GM18507 (cell line): ENCODE results near the gene HMCN2.
"Not testable (repeated sequence)": the region's sequence is repeated elsewhere in the genome, so short reads cannot be mapped to it uniquely, and the experiment has no call there.

Source experiments
- DNase-seq: peaks from one replicate; pipeline ENCODE4 v3.0.0; 2011; ENCODE audit warnings: low read depth; ENCODE audit not compliant: insufficient read length; ENCODE audit errors: extremely low spot score
- FAIRE-seq: peaks from 2 replicates; lab custom pipeline; 2011; peaks lifted over from hg19 to GRCh38; lab: Jason Lieb, UNC

The HMCN2 gene

DNA sequence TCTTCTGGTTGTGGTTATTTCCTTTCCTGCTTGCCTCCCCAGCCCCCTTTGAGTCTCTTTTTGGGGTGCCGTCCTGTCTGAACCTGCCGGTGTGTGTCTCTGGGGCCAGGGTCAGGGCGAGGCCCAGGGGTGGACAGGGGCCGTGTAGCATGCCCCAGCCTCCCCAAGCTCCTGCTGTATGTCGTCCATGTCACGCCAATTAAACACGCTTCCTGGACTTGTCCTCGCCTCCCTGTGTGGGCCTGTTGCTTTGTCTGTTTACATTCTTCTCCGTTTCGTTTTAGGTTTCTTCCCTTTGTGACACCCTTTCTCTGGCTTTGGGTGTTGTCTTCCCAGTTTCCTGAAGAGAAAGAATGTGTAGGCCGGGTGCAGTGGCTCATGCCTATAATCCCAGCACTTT is 28.5 kb upstream of the HMCN2 start:
- DNase-seq (no peak), FAIRE-seq (no peak)

DNA sequence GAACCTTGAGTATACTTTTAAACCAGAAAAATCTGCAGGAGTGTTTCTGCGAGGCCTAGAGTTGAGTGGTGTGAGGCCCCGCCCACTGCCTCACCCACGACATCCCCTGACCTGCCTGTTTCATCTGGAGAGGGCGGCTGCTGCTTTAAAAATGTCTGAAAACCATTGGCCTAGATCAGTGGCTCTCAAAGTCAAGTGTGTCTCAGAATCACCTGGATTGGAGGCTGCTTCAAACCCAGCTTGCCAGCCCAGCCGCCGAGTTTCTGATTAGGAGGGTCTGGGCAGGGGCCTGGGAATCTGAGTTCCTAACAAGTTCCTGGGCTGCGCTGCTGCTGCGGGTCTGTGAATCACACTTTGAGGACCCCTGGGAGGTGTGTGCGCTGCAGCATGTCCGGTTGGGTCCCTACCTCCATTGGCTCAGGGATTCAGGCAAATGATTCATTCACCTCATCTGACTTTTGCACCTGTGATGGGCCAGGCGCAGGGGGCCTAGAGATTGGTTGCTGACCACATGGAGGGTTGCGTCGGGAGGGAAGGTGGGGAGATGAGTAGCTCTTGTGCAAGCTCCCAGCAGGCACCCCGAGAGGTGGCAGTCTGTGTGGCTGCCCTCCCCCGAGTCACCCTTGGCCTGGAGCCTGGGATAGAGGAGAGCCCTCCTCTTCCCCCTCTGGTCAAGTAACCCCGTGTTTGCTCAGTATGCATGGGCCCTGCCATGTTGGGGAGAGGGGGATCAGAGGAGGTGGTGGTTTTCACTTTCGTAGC is 27.6 kb upstream of the HMCN2 start:
- DNase-seq (no peak), FAIRE-seq (no peak)

DNA sequence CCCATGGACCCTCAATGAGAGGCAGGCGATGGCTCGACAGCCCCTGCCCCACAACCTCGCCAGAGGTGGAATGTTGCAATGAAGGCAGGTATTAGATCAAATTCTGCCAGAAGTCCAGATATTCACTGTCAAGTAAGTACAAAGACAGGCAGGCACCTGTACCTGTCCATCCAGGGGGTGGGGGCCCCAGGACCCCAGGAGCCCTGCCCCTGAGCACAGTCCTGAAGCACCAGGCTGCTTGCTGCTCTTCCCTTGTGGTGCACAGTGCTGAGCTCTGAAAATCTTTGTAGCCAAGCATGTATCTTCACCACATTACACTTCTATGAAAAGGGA is 26.2 kb upstream of the HMCN2 start:
- DNase-seq (no peak), FAIRE-seq (no peak)

DNA sequence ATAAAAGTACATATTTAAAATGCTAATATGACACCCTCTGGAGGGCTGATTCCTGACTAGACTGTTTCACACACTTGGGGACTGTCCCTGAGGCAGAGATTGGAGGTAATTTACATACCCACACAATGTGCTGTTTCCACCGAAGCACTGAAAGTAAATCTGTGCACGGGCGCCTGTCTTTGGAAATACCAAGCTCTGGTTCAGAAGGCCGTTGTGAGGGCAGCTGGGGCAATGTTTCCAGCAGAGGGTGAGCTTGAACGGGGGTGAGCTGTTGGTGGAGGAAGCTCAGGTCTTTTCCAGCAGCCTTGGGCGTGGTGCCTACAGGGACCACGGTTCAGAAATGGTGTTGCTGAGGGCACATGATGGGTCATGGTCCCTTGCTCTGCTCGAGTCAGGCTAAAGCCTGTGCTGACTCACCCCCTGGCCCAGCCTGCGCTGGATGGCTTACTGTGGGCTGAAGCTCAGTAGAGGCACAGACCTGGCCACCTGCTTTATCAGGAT is 25.8 kb upstream of the HMCN2 start:
- no peak for DNase-seq
- FAIRE-seq: peak; percentile 73

DNA sequence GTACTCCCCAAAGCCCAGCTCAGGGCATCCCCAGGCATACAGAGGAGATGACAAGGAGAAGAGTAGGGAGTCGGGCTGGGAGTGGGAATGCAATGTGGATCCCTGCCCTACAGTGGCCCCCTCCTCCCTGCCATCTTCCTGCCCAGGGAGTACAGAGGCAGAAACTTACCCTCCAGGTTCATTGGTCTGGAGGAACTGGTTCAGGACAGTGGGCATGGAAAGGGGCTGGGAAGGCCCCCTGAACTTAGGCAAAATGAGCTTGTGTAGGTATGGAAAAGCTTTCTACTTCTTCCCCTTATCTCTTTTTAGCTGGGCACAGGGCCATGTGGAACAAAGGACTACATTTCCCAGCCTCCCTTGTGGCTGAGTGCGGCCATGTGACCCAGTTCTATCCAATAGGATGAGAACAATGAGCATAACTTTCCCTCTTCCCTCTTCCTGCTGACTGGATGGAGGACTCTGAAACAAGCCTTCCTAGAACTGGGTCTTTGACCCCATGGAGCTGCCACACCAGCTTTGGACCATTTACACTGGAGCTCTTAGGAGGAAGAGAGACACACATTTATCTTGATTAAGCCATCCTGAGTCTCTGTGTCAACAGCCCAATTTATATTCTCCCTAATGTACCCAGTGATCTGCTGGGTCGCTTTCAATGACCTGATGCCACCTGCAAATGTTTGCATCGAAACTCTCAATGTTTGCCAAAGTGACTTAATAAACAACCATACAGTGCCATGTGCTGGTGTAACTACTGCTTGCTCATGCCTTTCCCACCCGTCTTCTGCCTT is 25.0 kb upstream of the HMCN2 start:
- FAIRE-seq: peak; percentile 76

DNA sequence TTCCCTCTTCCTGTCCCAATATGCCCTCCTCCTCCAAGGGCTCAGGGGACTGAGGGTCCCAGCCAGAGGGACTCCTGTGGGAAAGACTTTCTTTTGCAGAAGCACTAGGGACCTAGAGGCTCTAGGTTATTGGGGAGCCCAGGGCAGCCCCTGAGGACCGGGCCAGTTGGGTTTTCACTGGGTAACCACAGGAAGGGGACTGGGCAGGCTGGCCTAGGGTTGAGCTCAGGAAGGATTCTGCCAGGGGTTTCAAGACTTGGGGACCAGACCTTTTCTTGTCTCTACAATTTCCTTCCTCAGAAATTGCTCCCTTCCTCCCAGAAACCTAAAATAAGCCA is 24.4 kb upstream of the HMCN2 start:
- no peak for FAIRE-seq
- DNase-seq: no peak

More for the DNA sequence above, 25.0 kb upstream of the HMCN2 start:
- peak; percentile 32 for DNase-seq

DNA sequence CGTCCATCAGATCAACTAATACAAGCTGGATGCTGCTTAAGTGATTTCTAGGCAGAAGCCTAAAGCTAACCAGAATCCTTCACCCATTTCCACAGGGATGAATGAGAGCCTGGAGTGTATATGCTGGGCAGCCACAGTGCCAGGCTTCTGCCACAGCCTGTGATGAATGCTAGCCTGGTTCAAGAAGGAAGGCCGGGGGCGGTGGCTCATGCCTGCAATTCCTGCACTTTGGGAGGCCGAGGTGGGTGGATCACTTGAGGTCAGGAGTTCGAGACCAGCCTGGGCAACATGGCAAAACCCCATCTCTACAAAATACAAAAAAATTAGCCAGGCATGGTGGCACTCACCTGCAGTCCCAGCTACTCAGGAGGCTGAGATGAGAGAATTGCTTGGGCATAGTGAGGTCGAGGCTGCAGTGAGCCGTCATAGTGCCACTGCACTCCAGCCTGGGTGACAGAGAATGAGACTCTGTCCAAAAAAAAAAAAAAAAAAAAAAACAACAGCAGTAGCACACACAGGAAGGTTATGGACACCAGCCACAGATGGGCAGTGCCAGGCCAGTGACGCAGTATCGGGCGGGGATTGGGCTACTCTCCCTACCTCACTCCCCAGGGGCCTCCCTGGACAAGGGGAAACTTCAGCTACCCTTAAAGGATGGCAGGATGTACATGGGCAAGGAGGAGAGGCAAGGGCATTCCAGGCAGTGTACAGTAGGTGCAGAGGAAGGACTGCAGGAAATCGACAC is 23.1 kb upstream of the HMCN2 start:
- DNase-seq (no peak), FAIRE-seq (no peak)

DNA sequence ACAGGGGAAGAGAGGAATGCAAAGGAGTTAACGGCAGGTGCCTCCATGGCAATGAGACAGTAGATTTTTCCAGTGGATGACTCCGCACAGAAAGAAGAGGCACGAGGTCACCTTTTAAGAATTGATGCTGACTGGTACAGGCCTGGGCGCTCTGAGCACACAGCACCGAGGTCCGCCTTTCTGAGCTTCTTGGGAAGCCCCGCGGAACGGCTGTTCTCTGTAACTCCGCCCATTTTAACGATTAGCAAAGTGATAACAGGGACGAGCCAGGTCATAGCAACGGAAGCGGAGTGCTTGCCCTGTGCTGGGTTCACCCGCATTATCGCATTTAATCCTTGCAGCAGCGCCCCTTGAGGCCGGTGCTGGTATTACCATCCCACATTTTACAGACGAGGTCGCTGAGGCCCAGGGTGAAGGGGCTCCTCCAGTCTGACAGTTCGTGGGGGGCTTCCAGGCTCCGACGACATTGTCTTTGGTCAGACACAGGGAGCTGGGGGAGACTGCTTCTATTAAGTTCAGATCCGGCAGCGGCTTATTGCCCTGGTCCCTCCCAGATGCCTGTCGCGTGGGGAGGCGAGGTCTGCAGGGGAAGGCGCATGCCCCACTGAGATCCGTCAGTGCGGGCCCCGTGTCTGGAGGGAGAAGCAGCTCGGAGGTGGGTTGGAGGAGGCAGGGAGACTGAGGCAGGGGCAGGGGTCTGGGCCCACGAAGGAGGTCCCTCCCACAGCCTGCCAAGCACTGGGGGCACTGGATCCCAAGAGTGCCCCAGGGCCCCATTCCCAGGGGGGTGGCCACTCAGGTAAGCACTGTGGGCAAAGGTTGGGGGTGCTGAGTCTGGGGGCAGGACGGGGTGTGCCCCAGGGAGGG is 22.3 kb upstream of the HMCN2 start:
- peak; percentile 78 for DNase-seq
- FAIRE-seq: peak; percentile 86

DNA sequence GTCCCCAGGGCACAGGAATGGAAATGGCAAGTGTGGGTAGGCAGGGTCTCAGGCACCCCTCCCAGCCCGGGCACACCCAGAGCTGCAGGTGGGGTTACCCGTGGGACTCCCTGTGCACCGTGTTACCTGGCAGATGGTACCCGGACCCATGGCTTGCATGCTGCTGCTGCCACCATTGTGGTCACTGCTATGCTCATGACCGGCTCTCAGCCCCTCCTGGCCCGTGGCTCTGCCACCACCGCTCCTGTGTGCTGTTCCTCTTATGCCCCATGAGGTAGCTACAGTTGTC is 21.7 kb upstream of the HMCN2 start:
- no peak for DNase-seq
- no peak for FAIRE-seq

DNA sequence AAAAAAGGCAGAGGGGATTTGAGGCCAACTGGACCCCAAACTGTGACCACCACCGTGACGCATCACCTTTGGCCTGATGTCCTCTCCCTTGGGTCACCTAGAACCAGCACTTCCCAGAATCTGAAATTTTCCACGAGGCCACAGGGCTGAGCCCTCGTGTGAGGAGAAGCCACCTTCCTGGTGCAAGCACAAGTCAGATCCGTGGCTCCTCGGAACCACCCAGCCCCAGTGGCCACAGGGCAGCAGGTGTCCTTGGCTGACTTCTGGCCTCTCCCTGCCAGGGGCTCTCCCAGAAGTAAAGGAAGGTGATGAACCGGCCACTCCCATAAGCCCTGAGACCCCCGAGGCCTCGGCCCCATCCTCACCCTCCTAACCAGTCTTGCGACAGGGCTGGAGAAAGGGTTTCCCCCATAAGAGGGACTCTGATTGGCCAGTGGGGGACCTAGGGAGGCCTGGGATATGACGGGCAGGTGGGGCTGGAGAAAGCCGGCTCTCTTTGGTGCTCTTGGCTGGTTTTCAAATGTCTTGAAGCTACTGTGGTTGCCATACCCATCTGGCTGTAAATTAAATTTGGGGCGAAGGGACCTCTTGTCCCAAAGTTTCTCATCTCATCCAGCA is 20.9 kb upstream of the HMCN2 start:
- DNase-seq (no peak), FAIRE-seq (no peak)

DNA sequence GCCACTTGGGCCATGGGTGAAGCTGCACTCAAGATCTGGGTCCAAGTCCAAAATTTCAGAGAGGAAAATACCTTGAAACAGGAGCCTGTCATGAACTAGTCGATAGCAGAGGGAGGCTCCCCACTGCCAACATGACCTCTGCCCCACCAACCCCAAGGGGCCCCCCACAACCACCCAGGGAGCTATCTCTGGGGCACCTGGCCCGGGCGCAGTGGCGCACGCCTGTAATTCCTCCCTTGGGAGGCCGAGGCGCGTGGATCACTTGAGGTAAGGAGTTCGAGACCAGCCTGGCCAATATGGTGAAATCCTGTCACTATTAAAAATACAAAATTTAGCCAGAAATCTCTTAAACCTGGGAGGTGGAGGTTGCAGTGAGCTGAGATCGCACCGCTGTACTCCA is 20.1 kb upstream of the HMCN2 start:
- FAIRE-seq (no peak), DNase-seq (no peak)

DNA sequence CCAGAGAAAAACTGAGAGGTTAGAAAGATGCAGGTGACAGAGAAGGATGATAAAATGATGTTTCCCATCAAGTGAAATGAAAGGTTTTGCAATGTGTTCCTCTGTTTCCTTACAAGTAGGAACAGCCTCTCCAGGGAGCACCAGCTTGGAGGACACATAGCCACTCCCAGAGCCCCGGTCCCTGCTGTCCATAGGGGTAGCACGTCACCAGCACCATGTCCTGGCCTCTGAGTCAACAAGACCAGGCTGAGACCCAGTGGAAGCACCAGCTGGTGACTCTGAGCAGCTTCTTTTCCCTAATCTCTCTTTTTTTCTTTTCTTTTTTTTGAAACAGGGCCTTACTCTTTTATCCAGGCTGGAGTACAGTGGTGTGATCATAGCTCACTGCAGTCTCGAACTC is 19.4 kb upstream of the HMCN2 start:
- DNase-seq (no peak), FAIRE-seq (no peak)

DNA sequence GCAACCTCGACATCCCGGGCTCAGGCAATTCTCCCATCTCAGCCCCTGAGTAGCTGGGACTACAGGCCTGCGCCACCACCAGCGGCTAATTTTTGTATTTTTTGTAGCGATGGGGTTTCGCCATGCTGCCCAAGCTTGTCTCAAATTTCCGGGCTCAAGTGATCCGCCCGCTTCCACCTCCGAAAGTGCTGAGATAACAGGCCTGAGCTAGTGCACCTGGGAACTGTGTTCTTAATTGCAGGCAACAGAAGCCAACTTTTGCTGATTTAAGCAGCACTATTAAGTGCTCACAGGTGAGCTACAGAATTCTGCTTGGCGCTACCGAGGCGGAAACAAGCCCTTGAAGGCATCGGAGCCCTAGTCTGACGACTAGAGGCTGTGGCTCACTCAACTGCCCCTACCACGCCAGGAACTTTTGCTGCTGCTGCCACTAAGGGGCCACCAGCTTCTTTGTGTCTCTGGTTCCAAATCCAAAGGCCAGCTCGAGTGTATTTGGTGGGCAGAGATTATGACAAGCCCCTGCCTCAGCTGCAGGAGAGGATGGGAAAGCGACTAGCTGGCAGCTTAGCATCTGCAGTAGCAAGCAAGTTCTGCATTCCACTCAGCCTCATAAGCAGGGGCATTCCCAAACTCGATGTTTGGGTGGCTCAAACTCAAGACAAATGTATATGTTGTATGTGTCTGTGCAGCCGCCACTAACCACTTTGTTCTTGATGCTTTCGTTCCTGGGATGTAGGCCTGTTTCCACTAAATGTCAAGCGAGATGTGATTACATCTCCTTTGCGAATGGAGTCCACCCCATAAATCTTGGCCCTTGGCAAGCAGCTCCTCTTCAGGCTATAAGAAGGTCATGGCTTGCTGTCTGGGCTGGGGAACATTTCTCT is 10.6 kb upstream of the HMCN2 start:
- DNase-seq: no peak
- FAIRE-seq: no peak

DNA sequence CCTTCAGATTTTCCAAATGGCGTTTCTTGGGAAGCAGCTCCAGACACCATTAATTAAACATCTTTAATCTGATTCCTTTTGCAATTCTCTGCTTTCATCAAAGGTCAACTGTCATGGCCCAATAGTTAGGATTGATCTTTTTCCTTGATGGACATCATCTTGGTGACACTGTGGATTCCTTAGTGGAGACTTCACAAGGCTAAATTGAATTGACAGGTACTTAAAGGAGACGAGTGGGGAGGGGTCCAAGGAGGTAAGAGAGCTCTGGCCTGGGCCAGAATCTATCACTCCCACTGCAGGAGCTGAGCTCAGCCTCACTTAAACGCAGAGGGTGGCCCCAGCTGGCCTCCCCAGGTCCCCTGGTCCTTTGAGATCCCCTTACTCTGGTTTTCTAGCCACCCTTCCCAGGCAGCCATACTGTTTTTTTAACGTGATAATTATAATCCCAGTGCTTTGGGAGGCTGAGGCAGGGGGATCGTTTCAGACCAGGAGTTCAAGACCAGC is 9.9 kb upstream of the HMCN2 start:
- no peak for FAIRE-seq
- DNase-seq: no peak

DNA sequence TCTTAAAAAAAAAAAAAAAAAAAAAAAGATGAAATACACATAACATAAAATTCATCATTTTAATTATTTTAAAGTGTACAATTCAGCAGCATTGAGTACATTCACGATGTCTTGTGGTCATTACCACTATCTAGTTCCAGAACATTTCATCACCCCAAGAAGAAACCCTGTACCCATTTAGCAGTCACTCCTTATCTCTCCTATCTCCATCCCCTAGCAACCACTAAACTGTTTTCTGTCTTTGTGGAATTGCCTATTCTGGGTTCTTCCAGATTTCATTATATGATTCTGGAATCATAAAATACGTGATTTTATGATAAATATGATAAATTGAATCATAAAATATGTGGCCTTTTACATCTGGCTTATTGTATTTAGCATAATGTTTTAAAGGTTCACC is 8.9 kb upstream of the HMCN2 start:
- FAIRE-seq: no peak
- no peak for DNase-seq

DNA sequence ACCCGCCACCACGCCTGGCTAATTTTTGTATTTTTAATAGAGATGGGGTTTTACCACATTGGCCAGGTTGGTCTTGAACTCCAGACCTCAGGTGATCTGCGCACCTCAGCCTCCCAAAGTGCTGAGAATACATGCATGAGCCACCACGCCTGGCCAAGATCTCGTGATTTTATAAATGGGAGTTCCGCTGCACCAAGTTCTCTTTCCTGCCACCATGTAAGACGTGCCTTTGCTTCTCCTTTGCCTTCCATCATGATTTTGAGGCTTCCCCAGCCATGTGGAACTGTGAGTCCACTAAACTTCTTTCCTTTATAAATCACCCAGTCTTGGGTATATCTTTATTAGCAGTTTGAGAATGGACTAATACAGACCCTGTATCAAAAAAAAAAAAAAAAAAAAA is 7.4 kb upstream of the HMCN2 start:
- DNase-seq, FAIRE-seq: not testable (repeated sequence)

DNA sequence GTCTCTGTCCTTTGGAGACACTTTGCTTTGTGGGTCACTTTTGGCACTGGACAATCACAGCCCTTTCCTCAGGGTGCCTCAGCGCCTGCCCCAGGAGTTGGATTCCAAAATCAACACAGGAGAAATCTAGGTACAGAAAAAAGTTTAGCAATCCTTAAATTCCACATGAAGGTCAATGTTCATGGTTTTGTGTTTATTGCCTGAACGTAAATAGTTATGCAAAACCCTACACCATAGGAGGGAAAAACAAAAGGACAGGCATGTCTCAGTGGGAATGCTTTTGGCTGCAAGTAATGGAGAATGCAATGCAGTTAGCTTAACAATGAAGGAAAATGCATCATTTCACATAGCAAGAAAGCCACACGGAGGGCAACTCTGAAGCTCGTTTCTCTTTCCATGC is 6.5 kb upstream of the HMCN2 start:
- DNase-seq (no peak), FAIRE-seq (no peak)
